CD14-positive monocyte (primary cell): ENCODE results near the gene TERT. TPM values are rescaled to one million over a fixed set of nuclear protein-coding genes. Genes with fewer than 3 reads are reported as not detected.

Source experiments
- DNase-seq, 3 donors: peaks; one replicate each; pipeline ENCODE4 v3.0.0-alpha.2; 2011 to 2022
- H2AFZ ChIP-seq: 2 replicates; pipeline ENCODE4 v1.6.0; 2012; ENCODE audit warnings: mild to moderate bottlenecking, low read depth, low read length, inconsistent platforms; ENCODE audit not compliant: insufficient read depth, poor library complexity, severe bottlenecking
- H3K27ac ChIP-seq, 2 donors: 1 replicate in 1 of 2; 2 replicates in 1 of 2; pipeline ENCODE4 v1.5.1; 2012 to 2013; ENCODE audit warnings: low read length in 2 of 2, control low read depth in 1 of 2, inconsistent platforms in 1 of 2, low read depth in 1 of 2, mild to moderate bottlenecking in 1 of 2
- H3K27me3 ChIP-seq, 2 donors: one replicate each; pipeline versions ENCODE4 v1.6.0 to v1.6.1; 2011 to 2013; ENCODE audit warnings: low read length in 2 of 2; ENCODE audit not compliant: control insufficient read depth in 2 of 2, insufficient read depth in 2 of 2
- H3K36me3 ChIP-seq, 2 donors: replicated peaks in 1 of 2; 1 replicate in 1 of 2; 2 replicates in 1 of 2; pipeline versions ENCODE4 v1.5.1 to v1.6.1; 2012 to 2013; ENCODE audit warnings: low read length in 2 of 2, control low read depth in 1 of 2, inconsistent platforms in 1 of 2, mild to moderate bottlenecking in 1 of 2; ENCODE audit not compliant: insufficient read depth in 2 of 2, control insufficient read depth in 1 of 2
- H3K4me1 ChIP-seq, 2 donors: 1 replicate in 1 of 2; 2 replicates in 1 of 2; pipeline versions ENCODE4 v1.5.1 to v1.6.1; 2012 to 2013; ENCODE audit warnings: low read length in 2 of 2, control low read depth in 1 of 2, inconsistent platforms in 1 of 2, mild to moderate bottlenecking in 1 of 2, moderate library complexity in 1 of 2; ENCODE audit not compliant: insufficient read depth in 2 of 2, control insufficient read depth in 1 of 2
- H3K4me2 ChIP-seq: replicated peaks from 2 replicates; pipeline ENCODE3; 2012; ENCODE audit warnings: low read length, moderate library complexity, mild to moderate bottlenecking; ENCODE audit not compliant: poor library complexity, severe bottlenecking; ENCODE audit errors: extremely low read depth
- H3K4me3 ChIP-seq, 3 experiments: fragments of 200-600 bp in 1 of 3; sonication (generic) in 1 of 3; replicated peaks in 1 of 3; 1 replicate in 2 of 3; 2 replicates in 1 of 3; pipeline ENCODE4 v1.5.1; 2011 to 2013; ENCODE audit warnings: low read length in 3 of 3, mild to moderate bottlenecking in 3 of 3, control low read depth in 2 of 3, low read depth in 2 of 3, inconsistent platforms in 1 of 3, moderate library complexity in 1 of 3
- H3K79me2 ChIP-seq: 2 replicates; pipeline ENCODE4 v1.6.0; 2012; ENCODE audit warnings: mild to moderate bottlenecking, control low read depth, inconsistent platforms, low read length, moderate library complexity; ENCODE audit not compliant: insufficient read depth
- H3K9ac ChIP-seq: 2 replicates; pipeline ENCODE4 v1.6.0; 2017; ENCODE audit warnings: low read length, mild to moderate bottlenecking; ENCODE audit not compliant: insufficient read depth, poor library complexity, severe bottlenecking
- H3K9me3 ChIP-seq, 2 donors: replicated peaks in 1 of 2; 1 replicate in 1 of 2; 2 replicates in 1 of 2; pipeline versions ENCODE4 v1.5.1 to v1.6.1; 2012 to 2013; ENCODE audit warnings: low read length in 2 of 2, control low read depth in 1 of 2; ENCODE audit not compliant: control insufficient read depth in 1 of 2, insufficient read depth in 1 of 2
- H4K20me1 ChIP-seq: 2 replicates; pipeline ENCODE4 v1.6.0; 2012; ENCODE audit warnings: mild to moderate bottlenecking, low read length, control low read depth, moderate library complexity; ENCODE audit not compliant: insufficient read depth
- H3K27ac Mint-ChIP-seq, 7 donors: one replicate each; pipeline ENCODE4 v1.8.0; 2020; ENCODE audit warnings: mild to moderate bottlenecking in 7 of 7, mixed read lengths in 7 of 7, moderate library complexity in 6 of 7, inconsistent platforms in 2 of 7
- H3K27me3 Mint-ChIP-seq, 3 donors: one replicate each; pipeline ENCODE4 v1.8.0; 2021 to 2022; ENCODE audit warnings: low read depth in 3 of 3, mild to moderate bottlenecking in 3 of 3, mixed read lengths in 3 of 3, moderate library complexity in 3 of 3, inconsistent platforms in 1 of 3
- H3K36me3 Mint-ChIP-seq, 2 donors: one replicate each; pipeline ENCODE4 v1.8.0; 2020; ENCODE audit warnings: mixed read lengths in 2 of 2, inconsistent platforms in 1 of 2, mild to moderate bottlenecking in 1 of 2
- H3K4me1 Mint-ChIP-seq: one replicate; pipeline ENCODE4 v1.8.0; 2020; ENCODE audit warnings: mild to moderate bottlenecking, mixed read lengths
- H3K4me3 Mint-ChIP-seq, 2 donors: one replicate each; pipeline ENCODE4 v1.8.0; 2020; ENCODE audit warnings: mild to moderate bottlenecking in 2 of 2, mixed read lengths in 2 of 2, moderate library complexity in 1 of 2
- H3K9me3 Mint-ChIP-seq, 7 donors: one replicate each; pipeline ENCODE4 v1.8.0; 2020 to 2022; ENCODE audit warnings: mixed read lengths in 7 of 7, mild to moderate bottlenecking in 6 of 7, moderate library complexity in 6 of 7, inconsistent platforms in 2 of 7
- WGBS: methylation state at CpG from one replicate; pipeline ENCODE4 v1.1.5; 2013; ENCODE audit warnings: missing lambda C conversion rate; ENCODE audit not compliant: insufficient coverage; 5-methylcytosine and 5-hydroxymethylcytosine counted together
- intact Hi-C, 2 donors: fragments of 100-400 bp; cut with micrococcal nuclease; formaldehyde crosslinking; loops; one replicate each; pipeline versions ENCODE4 v1.15.0 to v1.15.1; 2023
- polyA plus RNA-seq, 3 donors: library from polyadenylated mRNA; depleted of rRNA in 1 of 3; unstranded in 2 of 3; stranded (reverse) in 1 of 3; fragments of 300-500 nt in 2 of 3; fragments of >200 nt in 1 of 3; fragmentation: Illumina TruSeq in 2 of 3; gene quantifications; 1 replicate in 2 of 3; 2 replicates in 1 of 3; pipeline ENCODE4 v1.2.3, GENCODE V29; 2012 to 2021
- TF ChIP-seq, protein P1 (sequence below): fragments of 200-600 bp; IDR thresholded peaks from one replicate; pipeline ENCODE4 v1.8.0; 2022; ENCODE audit warnings: antibody characterized with exemption, mild to moderate bottlenecking

The TERT gene
- polyA plus RNA-seq, 3 donors: not detected

DNA sequence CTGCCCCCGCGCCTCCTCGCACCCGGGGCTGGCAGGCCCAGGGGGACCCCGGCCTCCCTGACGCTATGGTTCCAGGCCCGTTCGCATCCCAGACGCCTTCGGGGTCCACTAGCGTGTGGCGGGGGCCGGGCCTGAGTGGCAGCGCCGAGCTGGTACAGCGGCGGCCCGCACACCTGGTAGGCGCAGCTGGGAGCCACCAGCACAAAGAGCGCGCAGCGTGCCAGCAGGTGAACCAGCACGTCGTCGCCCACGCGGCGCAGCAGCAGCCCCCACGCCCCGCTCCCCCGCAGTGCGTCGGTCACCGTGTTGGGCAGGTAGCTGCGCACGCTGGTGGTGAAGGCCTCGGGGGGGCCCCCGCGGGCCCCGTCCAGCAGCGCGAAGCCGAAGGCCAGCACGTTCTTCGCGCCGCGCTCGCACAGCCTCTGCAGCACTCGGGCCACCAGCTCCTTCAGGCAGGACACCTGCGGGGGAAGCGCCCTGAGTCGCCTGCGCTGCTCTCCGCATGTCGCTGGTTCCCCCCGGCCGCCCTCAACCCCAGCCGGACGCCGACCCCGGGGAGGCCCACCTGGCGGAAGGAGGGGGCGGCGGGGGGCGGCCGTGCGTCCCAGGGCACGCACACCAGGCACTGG is 548 bp downstream of the TERT start:
- peaks cover 0 to 8% (median 0%) of the 10 kb centered on the region in 7 donors for H3K9me3 Mint-ChIP-seq
- Histone ChIP-seq H3K4me1 (no peaks in the 10 kb centered on the region), H3K27me3 (peaks cover 0 to 16% of the 10 kb centered on the region in 2 donors), H2AFZ (no peak overlapping the region), H4K20me1 (no peaks in the 10 kb centered on the region), H3K36me3 (no peaks in the 10 kb centered on the region), H3K4me2 (peak overlapping the region; percentile 29), H3K9ac (no peak overlapping the region), H3K79me2 (no peaks in the 10 kb centered on the region), H3K9me3 (no peaks in the 10 kb centered on the region), H3K27ac (no peak overlapping the region), H3K4me3 (no peak overlapping the region)
- intact Hi-C loops: no loop called here
- peak overlapping the region in 1 of 2 donors; percentile 26 for H3K4me3 Mint-ChIP-seq
- no peak overlapping the region for H3K27ac Mint-ChIP-seq
- DNase-seq: no peak
- TF ChIP-seq, protein P1, sequence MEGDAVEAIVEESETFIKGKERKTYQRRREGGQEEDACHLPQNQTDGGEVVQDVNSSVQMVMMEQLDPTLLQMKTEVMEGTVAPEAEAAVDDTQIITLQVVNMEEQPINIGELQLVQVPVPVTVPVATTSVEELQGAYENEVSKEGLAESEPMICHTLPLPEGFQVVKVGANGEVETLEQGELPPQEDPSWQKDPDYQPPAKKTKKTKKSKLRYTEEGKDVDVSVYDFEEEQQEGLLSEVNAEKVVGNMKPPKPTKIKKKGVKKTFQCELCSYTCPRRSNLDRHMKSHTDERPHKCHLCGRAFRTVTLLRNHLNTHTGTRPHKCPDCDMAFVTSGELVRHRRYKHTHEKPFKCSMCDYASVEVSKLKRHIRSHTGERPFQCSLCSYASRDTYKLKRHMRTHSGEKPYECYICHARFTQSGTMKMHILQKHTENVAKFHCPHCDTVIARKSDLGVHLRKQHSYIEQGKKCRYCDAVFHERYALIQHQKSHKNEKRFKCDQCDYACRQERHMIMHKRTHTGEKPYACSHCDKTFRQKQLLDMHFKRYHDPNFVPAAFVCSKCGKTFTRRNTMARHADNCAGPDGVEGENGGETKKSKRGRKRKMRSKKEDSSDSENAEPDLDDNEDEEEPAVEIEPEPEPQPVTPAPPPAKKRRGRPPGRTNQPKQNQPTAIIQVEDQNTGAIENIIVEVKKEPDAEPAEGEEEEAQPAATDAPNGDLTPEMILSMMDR: no peak
- H3K4me1 Mint-ChIP-seq: no peaks in the 10 kb centered on the region
- H3K36me3 Mint-ChIP-seq: no peaks in the 10 kb centered on the region
- WGBS: 27% methylated on average over 67 of the region's 69 CpGs
- H3K27me3 Mint-ChIP-seq: peaks cover 19 to 42% (median 22%) of the 10 kb centered on the region in 3 donors

DNA sequence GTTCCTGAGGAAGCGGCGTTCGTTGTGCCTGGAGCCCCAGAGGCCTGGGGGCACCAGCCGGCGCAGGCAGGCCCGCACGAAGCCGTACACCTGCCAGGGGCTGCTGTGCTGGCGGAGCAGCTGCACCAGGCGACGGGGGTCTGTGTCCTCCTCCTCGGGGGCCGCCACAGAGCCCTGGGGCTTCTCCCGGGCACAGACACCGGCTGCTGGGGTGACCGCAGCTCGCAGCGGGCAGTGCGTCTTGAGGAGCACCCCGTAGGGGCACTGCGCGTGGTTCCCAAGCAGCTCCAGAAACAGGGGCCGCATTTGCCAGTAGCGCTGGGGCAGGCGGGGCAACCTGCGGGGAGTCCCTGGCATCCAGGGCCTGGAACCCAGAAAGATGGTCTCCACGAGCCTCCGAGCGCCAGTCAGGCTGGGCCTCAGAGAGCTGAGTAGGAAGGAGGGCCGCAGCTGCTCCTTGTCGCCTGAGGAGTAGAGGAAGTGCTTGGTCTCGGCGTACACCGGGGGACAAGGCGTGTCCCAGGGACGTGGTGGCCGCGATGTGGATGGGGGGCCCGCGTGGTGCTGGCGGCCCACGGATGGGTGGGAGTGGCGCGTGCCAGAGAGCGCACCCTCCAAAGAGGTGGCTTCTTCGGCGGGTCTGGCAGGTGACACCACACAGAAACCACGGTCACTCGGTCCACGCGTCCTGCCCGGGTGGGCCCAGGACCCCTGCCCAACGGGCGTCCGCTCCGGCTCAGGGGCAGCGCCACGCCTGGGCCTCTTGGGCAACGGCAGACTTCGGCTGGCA is 1.3 kb downstream of the TERT start:
- intact Hi-C loops: no loop called here
- H3K4me3 Mint-ChIP-seq: peak overlapping the region in 1 of 2 donors; percentile 62
- peaks cover 0 to 16% of the 10 kb centered on the region in 2 donors for H3K27me3 ChIP-seq

More for the DNA sequence above, 1.3 kb downstream of the TERT start:
- H3K36me3 Mint-ChIP-seq: no peaks in the 10 kb centered on the region
- Histone ChIP-seq H3K9me3 (peaks cover 0 to 7% of the 10 kb centered on the region in 2 donors), H3K36me3 (no peaks in the 10 kb centered on the region), H3K4me2 (no peak overlapping the region), H3K4me3 (no peak overlapping the region), H3K4me1 (no peaks in the 10 kb centered on the region), H2AFZ (no peak overlapping the region), H3K27ac (no peak overlapping the region), H3K79me2 (no peaks in the 10 kb centered on the region), H3K9ac (no peak overlapping the region), H4K20me1 (no peaks in the 10 kb centered on the region)
- TF ChIP-seq, protein P1: no peak
- 94% methylated on average over 60 of the region's 60 CpGs for WGBS
- H3K4me1 Mint-ChIP-seq: no peaks in the 10 kb centered on the region
- no peak for DNase-seq
- H3K27me3 Mint-ChIP-seq: peaks cover 17 to 42% (median 23%) of the 10 kb centered on the region in 3 donors
- no peak overlapping the region for H3K27ac Mint-ChIP-seq
- peaks cover 0 to 8% (median 5%) of the 10 kb centered on the region in 7 donors for H3K9me3 Mint-ChIP-seq
